ENCODE results near the gene ATF7IP.

GRCh38 chr12:14471497-14471896 lies 106.0 kb downstream of the ATF7IP start:
- TF ChIP-seq EP300 (IDR thresholded peaks at IDR 0.05; ENCODE audit: borderline replicate concordance) (no peak), TAF1 (IDR thresholded peaks at IDR 0.05; ENCODE audit: low read depth) (no peak), EGR1 (IDR thresholded peaks at IDR 0.05) (no peak), TCF12 (IDR thresholded peaks at IDR 0.05; ENCODE audit: low read depth) (no peak), REST (IDR thresholded peaks at IDR 0.05; ENCODE audit: low read depth) (no peak), CREB1 (IDR thresholded peaks at IDR 0.05; ENCODE audit: low read depth) (no peak), RAD21 (IDR thresholded peaks at IDR 0.05; ENCODE audit: low read depth) (no peak), CEBPB (IDR thresholded peaks at IDR 0.05) (no peak), FOXM1 (IDR thresholded peaks at IDR 0.05; ENCODE audit: borderline replicate concordance, low read depth) (no peak), YY1 (IDR thresholded peaks at IDR 0.05; ENCODE audit: low read depth) (no peak), TEAD4 (IDR thresholded peaks at IDR 0.05) (no peak), MAX (IDR thresholded peaks at IDR 0.05) (no peak), NFIC (IDR thresholded peaks at IDR 0.05) (no peak)
